Hepatocyte (in vitro differentiated cells): Measurements from ENCODE around the gene MAPK4.

Experiments
- EZH2 ChIP-seq: fragments of 200-600 bp; sonication (generic); IDR thresholded peaks from 2 replicates; pipeline ENCODE4 v1.6.1; 2016; ENCODE audit warnings: antibody characterized with exemption, mild to moderate bottlenecking, borderline replicate concordance
- EZH2phosphoT487 ChIP-seq: fragments of 200-600 bp; sonication (generic); IDR thresholded peaks from one replicate; pipeline ENCODE4 v1.6.1; 2018; ENCODE audit warnings: antibody characterized with exemption, mild to moderate bottlenecking, low read depth, moderate library complexity; ENCODE audit not compliant: unreplicated experiment, severe bottlenecking
- TF ChIP-seq, protein P1 (sequence below): fragments of 200-600 bp; sonication (generic); IDR thresholded peaks from 2 replicates; pipeline ENCODE4 v1.5.1; 2016; ENCODE audit warnings: antibody characterized with exemption, mild to moderate bottlenecking; ENCODE audit not compliant: poor library complexity

- TF ChIP-seq EZH2phosphoT487 = no peak
- TF ChIP-seq, protein P1, sequence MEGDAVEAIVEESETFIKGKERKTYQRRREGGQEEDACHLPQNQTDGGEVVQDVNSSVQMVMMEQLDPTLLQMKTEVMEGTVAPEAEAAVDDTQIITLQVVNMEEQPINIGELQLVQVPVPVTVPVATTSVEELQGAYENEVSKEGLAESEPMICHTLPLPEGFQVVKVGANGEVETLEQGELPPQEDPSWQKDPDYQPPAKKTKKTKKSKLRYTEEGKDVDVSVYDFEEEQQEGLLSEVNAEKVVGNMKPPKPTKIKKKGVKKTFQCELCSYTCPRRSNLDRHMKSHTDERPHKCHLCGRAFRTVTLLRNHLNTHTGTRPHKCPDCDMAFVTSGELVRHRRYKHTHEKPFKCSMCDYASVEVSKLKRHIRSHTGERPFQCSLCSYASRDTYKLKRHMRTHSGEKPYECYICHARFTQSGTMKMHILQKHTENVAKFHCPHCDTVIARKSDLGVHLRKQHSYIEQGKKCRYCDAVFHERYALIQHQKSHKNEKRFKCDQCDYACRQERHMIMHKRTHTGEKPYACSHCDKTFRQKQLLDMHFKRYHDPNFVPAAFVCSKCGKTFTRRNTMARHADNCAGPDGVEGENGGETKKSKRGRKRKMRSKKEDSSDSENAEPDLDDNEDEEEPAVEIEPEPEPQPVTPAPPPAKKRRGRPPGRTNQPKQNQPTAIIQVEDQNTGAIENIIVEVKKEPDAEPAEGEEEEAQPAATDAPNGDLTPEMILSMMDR = no peak
- no peak for TF ChIP-seq EZH2
Observed at GRCh38 chr18:50738098-50738757, 178.3 kb downstream of the MAPK4 start.
